HepG2 (cell line): ENCODE results near the gene ATP9A. TPM values are rescaled to one million over a fixed set of nuclear protein-coding genes. Genes with fewer than 3 reads are reported as not detected.

Experiments used
- ARHGAP35 ChIP-seq: sonication (generic); formaldehyde crosslinking; IDR thresholded peaks from 2 replicates; pipeline ENCODE4 v1.9.0; 2022; ENCODE audit warnings: mild to moderate bottlenecking, inconsistent platforms, moderate library complexity, missing genetic modification reagents, borderline replicate concordance
- ARNT2 ChIP-seq: sonication (generic); formaldehyde crosslinking; IDR thresholded peaks from 2 replicates; pipeline ENCODE4 v1.8.0; 2022; ENCODE audit warnings: mild to moderate bottlenecking, low read depth, missing genetic modification reagents, moderate library complexity
- JUNB ChIP-seq: sonication (generic); formaldehyde crosslinking; IDR thresholded peaks from 2 replicates; pipeline ENCODE4 v1.8.0; 2022; ENCODE audit warnings: missing genetic modification reagents, mild to moderate bottlenecking, borderline replicate concordance
- MIER3 ChIP-seq: IDR thresholded peaks from 2 replicates; pipeline ENCODE4 v1.6.1; 2016; ENCODE audit warnings: missing compliant biosample characterization, borderline replicate concordance
- MLXIP ChIP-seq: sonication (generic); formaldehyde crosslinking; IDR thresholded peaks from 2 replicates; pipeline ENCODE4 v1.9.0; 2021; ENCODE audit warnings: missing genetic modification reagents, borderline replicate concordance
- NRL ChIP-seq: sonication (generic); formaldehyde crosslinking; IDR thresholded peaks from 2 replicates; pipeline ENCODE4 v1.5.0; 2020; ENCODE audit warnings: missing genetic modification reagents, mild to moderate bottlenecking, moderate library complexity, borderline replicate concordance
- PRDM10 ChIP-seq: sonication (generic); formaldehyde crosslinking; IDR thresholded peaks from 2 replicates; pipeline ENCODE4 v1.4.0; 2020; ENCODE audit warnings: low read depth, missing genetic modification reagents
- SALL1 ChIP-seq: sonication (generic); formaldehyde crosslinking; IDR thresholded peaks from 2 replicates; pipeline ENCODE4 v1.8.0; 2022; ENCODE audit warnings: mild to moderate bottlenecking, missing genetic modification reagents
- SATB2 ChIP-seq: sonication (generic); formaldehyde crosslinking; IDR thresholded peaks from 2 replicates; pipeline ENCODE4 v1.5.0; 2020; ENCODE audit warnings: missing genetic modification reagents
- SOX6 ChIP-seq, 2 experiments: fragments of 450-650 bp in 1 of 2; sonication (generic) in 1 of 2; formaldehyde crosslinking in 1 of 2; IDR thresholded peaks; 2 replicates each; pipeline versions ENCODE4 v1.4.0 to v1.6.1; 2017 to 2020; ENCODE audit warnings: antibody characterized with exemption in 1 of 2, mild to moderate bottlenecking in 1 of 2, missing genetic modification reagents in 1 of 2
- XBP1 ChIP-seq: sonication (generic); formaldehyde crosslinking; IDR thresholded peaks from 2 replicates; pipeline ENCODE4 v1.5.0; 2020; ENCODE audit warnings: missing genetic modification reagents
- YY1 ChIP-seq: IDR thresholded peaks from 2 replicates; pipeline ENCODE4 v1.6.1; 2011; ENCODE audit warnings: low read length, low read depth, moderate library complexity, mild to moderate bottlenecking; ENCODE audit not compliant: insufficient read depth, insufficient replicate concordance
- ZEB1 ChIP-seq: IDR thresholded peaks from 2 replicates; pipeline ENCODE4 v1.6.1; 2012; ENCODE audit warnings: mild to moderate bottlenecking, low read depth, inconsistent platforms; ENCODE audit not compliant: insufficient replicate concordance
- ZNF292 ChIP-seq: sonication (generic); formaldehyde crosslinking; IDR thresholded peaks from 2 replicates; pipeline ENCODE4 v1.8.1; 2022; ENCODE audit warnings: mild to moderate bottlenecking, low read depth, missing genetic modification reagents, borderline replicate concordance
- ZNF362 ChIP-seq: sonication (generic); formaldehyde crosslinking; IDR thresholded peaks from 2 replicates; pipeline ENCODE4 v1.4.0; 2020; ENCODE audit warnings: missing genetic modification reagents, mild to moderate bottlenecking, borderline replicate concordance
- ZNF383 ChIP-seq: sonication (generic); formaldehyde crosslinking; IDR thresholded peaks from 2 replicates; pipeline ENCODE4 v1.4.0; 2020; ENCODE audit warnings: missing genetic modification reagents, mild to moderate bottlenecking, borderline replicate concordance
- ZNF530 ChIP-seq: sonication (generic); formaldehyde crosslinking; IDR thresholded peaks from 2 replicates; pipeline ENCODE4 v1.5.0; 2020; ENCODE audit warnings: low read depth, mild to moderate bottlenecking, missing genetic modification reagents
- ZNF556 ChIP-seq: sonication (generic); formaldehyde crosslinking; IDR thresholded peaks from 2 replicates; pipeline ENCODE4 v1.4.0; 2020; ENCODE audit warnings: mild to moderate bottlenecking, missing genetic modification reagents, borderline replicate concordance
- ZNF660 ChIP-seq: sonication (generic); formaldehyde crosslinking; IDR thresholded peaks from 2 replicates; pipeline ENCODE4 v1.5.1; 2020; ENCODE audit warnings: mild to moderate bottlenecking, low read depth, missing genetic modification reagents, borderline replicate concordance
- ZNF709 ChIP-seq: sonication (generic); formaldehyde crosslinking; IDR thresholded peaks from 2 replicates; pipeline ENCODE4 v1.5.0; 2020; ENCODE audit warnings: mild to moderate bottlenecking, missing genetic modification reagents
- ZNF749 ChIP-seq: sonication (generic); formaldehyde crosslinking; IDR thresholded peaks from 2 replicates; pipeline ENCODE4 v1.8.0; 2022; ENCODE audit warnings: mild to moderate bottlenecking, missing genetic modification reagents, moderate library complexity, borderline replicate concordance
- polyA plus RNA-seq, 8 experiments: library from polyadenylated mRNA; depleted of rRNA in 3 of 8; stranded (reverse) in 7 of 8; unstranded in 1 of 8; fragments of >200 nt; fragmentation: Illumina TruSeq in 4 of 8; extraction: Trizol in 4 of 8; gene quantifications; 2 replicates each; pipeline versions ENCODE4 v1.2.1 to v1.2.3, GENCODE V29; 2011 to 2016; ENCODE audit warnings: low read depth in 4 of 8, missing spikeins in 1 of 8, mixed read lengths in 1 of 8; ENCODE audit not compliant: insufficient read depth in 1 of 8
- total RNA-seq, 5 experiments: library from RNA; depleted of rRNA; stranded (reverse); fragments of >200 nt; fragmentation: Illumina TruSeq; extraction: Trizol; gene quantifications; 2 replicates each; pipeline ENCODE4 v1.2.3, GENCODE V29; 2016; ENCODE audit warnings: low read depth in 1 of 5

Gene ATP9A
- total and polyA plus RNA-seq, 2 of the 13 experiments (the other 11 are each of a cell fraction or from before 2014, with no cell fraction given) = 11.8 to 18.5 TPM

GRCh38 chr20:51752343-51752951 lies 15.7 kb downstream of the ATP9A start (continued):
- TF ChIP-seq MLXIP (CRISPR knock-in tag) (no peak), NRL (CRISPR knock-in tag) (no peak), ZNF556 (CRISPR knock-in tag) (0 out of 2 replicates have a peak, but pooled peaks have one; percentile 28), MIER3 (CRISPR knock-in tag) (no peak), SALL1 (CRISPR knock-in tag) (peak; percentile 58), ZNF749 (CRISPR knock-in tag) (no peak), XBP1 (no peak), SATB2 (CRISPR knock-in tag) (no peak), JUNB (CRISPR knock-in tag) (no peak), ZEB1 (peak; percentile 39), YY1 (no peak), ZNF709 (CRISPR knock-in tag) (no peak), SOX6 (IDR thresholded peaks at IDR 0.05) (no peak), SOX6 (CRISPR knock-in tag; IDR thresholded peaks at IDR 0.05) (peak; percentile 51), ZNF292 (CRISPR knock-in tag) (peak; percentile 42; the same call in 1 of the 2 replicates), ZNF383 (CRISPR knock-in tag) (0 out of 2 replicates have a peak, but pooled peaks have one; percentile 49), ZNF362 (CRISPR knock-in tag) (peak; percentile 15; the same call in 1 of the 2 replicates), ARNT2 (CRISPR knock-in tag) (no peak), ZNF660 (CRISPR knock-in tag) (no peak), ARHGAP35 (CRISPR knock-in tag) (no peak), ZNF530 (CRISPR knock-in tag) (no peak), PRDM10 (CRISPR knock-in tag) (0 out of 2 replicates have a peak, but pooled peaks have one; percentile 25)
